Calu3 (cell line): Measurements from ENCODE around the gene TRIM7. TPM values are rescaled to one million over a fixed set of nuclear protein-coding genes. Genes with fewer than 3 reads are reported as not detected.

Experiments
- BruUV-seq: library from RNA; stranded (reverse); fragments of 400-500 nt; replicated peaks from 2 replicates; lab custom pipeline; 2021; lab: Mats Ljungman, UMichigan
- CTCF ChIA-PET: fragments of 300-600 bp; sonication (Branson Sonifier 250); formaldehyde crosslinking; loops from one replicate; lab custom pipeline; 2022; ENCODE audit warnings: antibody characterized with exemption; lab: Charles Lee
- DNase-seq: peaks from one replicate; pipeline ENCODE4 v3.0.0; 2022
- H3K27ac Mint-ChIP-seq: one replicate; pipeline ENCODE4 v1.8.0; 2022; ENCODE audit warnings: mixed read lengths; ENCODE audit not compliant: unreplicated experiment
- H3K27me3 Mint-ChIP-seq: one replicate; pipeline ENCODE4 v1.8.0; 2022; ENCODE audit warnings: mixed read lengths; ENCODE audit not compliant: unreplicated experiment
- H3K36me3 Mint-ChIP-seq: one replicate; pipeline ENCODE4 v1.8.0; 2022; ENCODE audit warnings: mild to moderate bottlenecking, moderate library complexity, mixed read lengths; ENCODE audit not compliant: insufficient read depth, unreplicated experiment
- H3K4me1 Mint-ChIP-seq: one replicate; pipeline ENCODE4 v1.8.0; 2022; ENCODE audit warnings: mild to moderate bottlenecking, low read depth, mixed read lengths; ENCODE audit not compliant: unreplicated experiment
- H3K4me3 Mint-ChIP-seq: one replicate; pipeline ENCODE4 v1.8.0; 2022; ENCODE audit warnings: mild to moderate bottlenecking, low read depth, moderate library complexity, mixed read lengths; ENCODE audit not compliant: unreplicated experiment
- H3K9me3 Mint-ChIP-seq: one replicate; pipeline ENCODE4 v1.8.0; 2022; ENCODE audit warnings: low read depth, mixed read lengths; ENCODE audit not compliant: unreplicated experiment
- CTCF ChIP-seq: fragments of 200-600 bp; IDR thresholded peaks from one replicate; pipeline ENCODE4 v1.8.0; 2022; ENCODE audit warnings: antibody characterized with exemption; ENCODE audit not compliant: unreplicated experiment
- intact Hi-C: fragments of 100-400 bp; cut with micrococcal nuclease; formaldehyde crosslinking; loops from one replicate; pipeline ENCODE4 v1.10.0; 2022; ENCODE audit not compliant: unreplicated experiment
- total RNA-seq: library from RNA; stranded (reverse); gene quantifications from 2 replicates; pipeline ENCODE4 v1.2.3, GENCODE V29; 2022

The TRIM7 gene
- total RNA-seq, 1 experiment from 2014 or later: 2.4 TPM

DNA sequence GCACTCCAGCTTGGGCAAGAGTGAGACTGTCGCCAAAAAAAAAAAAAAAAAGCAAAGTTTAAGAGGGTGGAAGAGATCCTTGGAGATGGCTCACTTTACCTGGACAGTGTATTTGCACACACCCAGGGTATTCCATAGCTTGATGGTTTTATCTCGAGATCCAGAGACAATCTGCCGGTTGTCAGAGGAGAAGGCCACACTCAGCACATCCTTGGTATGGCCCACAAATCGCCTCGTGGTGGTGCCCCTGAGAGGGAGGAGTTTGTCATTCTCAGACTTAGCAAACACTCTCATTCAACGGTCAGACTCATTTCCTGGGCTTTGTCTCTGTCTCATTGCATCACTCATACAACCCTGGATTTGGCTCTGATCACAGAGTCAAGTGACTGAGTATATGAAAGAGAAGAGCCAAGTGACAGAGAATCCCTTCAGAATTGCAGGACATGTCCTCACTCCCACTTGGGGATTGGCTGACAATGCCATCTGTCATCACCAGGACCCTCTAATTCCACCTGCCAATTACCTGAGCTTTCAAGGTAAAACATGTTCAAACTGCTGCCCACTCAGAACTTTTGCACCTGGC, 36.5 kb upstream of the TRIM7 start:
- TF ChIP-seq CTCF: no peak
- Mint-ChIP-seq H3K4me1 (peaks cover 43% of the 10 kb centered on the region), H3K4me3 (peak overlapping the region; percentile 76), H3K9me3 (no peaks in the 10 kb centered on the region), H3K27ac (peak overlapping the region; percentile 99), H3K36me3 (peaks cover 100% of the 10 kb centered on the region), H3K27me3 (no peaks in the 10 kb centered on the region)
- DNase-seq: no peak
- CTCF ChIA-PET: no interaction called here
- BruUV-seq: no TSS peak
- intact Hi-C loops: no loop called here

- CTCF ChIA-PET: no interaction called here
- Mint-ChIP-seq H3K27me3 (no peaks in the 10 kb centered on the region), H3K4me3 (no peak overlapping the region), H3K4me1 (peaks cover 30% of the 10 kb centered on the region), H3K27ac (peak overlapping the region; percentile 15), H3K36me3 (peaks cover 100% of the 10 kb centered on the region), H3K9me3 (no peaks in the 10 kb centered on the region)
- DNase-seq: no peak
- intact Hi-C loops: no loop called here
- no TSS peak for BruUV-seq
- TF ChIP-seq CTCF: no peak
Observed at GRCh38 chr5:181239062-181239663, 34.2 kb upstream of the TRIM7 start.

DNA sequence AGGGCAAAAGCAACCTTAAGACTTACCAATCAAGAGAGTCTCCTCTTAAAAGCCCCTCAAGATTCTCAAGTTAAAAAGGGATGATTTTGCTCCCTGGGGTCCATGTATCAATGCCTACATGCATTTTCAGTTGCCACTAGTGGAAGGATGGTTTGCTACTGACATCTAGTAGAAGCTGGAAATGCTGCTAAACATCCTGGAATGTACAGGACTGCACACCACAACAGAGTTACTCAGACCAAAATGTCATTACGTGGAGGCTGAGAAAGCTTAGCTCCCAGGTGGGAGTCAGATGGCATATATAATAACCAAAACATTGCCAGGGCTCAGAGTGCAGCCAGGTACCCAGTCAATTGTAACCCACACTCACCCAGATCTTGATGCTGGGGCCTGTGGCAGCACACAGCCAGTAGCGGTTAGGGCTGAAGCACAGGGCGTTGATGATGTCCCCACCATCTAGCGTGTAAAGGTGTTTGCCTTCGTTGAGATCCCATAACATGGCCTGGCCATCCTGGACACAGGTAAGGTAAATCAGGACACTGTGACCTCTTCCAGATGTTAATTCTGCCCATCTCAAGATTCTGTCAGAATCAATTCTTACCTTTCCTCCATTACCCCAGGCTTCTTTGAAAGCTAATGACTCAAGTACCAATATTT, 32.9 kb upstream of the TRIM7 start:
- Mint-ChIP-seq H3K4me1 (peaks cover 30% of the 10 kb centered on the region), H3K27me3 (no peaks in the 10 kb centered on the region), H3K27ac (peak overlapping the region; percentile 64), H3K9me3 (no peaks in the 10 kb centered on the region), H3K4me3 (peak overlapping the region; percentile 15), H3K36me3 (peaks cover 100% of the 10 kb centered on the region)
- intact Hi-C loops: no loop called here
- DNase-seq: no peak
- TF ChIP-seq CTCF: no peak
- BruUV-seq: no TSS peak
- CTCF ChIA-PET: no interaction called here

GRCh38 chr5:181236954-181237641, 32.1 kb upstream of the TRIM7 start:
- TF ChIP-seq CTCF: no peak
- DNase-seq: no peak
- Mint-ChIP-seq H3K27me3 (no peaks in the 10 kb centered on the region), H3K9me3 (no peaks in the 10 kb centered on the region), H3K36me3 (peaks cover 96% of the 10 kb centered on the region), H3K4me3 (no peak overlapping the region), H3K27ac (no peak overlapping the region), H3K4me1 (peaks cover 25% of the 10 kb centered on the region)
- CTCF ChIA-PET: no interaction called here
- no TSS peak for BruUV-seq
- intact Hi-C loops: no loop called here
